ENCODE results near the gene HOXB5.

HOXB5 gene

DNA sequence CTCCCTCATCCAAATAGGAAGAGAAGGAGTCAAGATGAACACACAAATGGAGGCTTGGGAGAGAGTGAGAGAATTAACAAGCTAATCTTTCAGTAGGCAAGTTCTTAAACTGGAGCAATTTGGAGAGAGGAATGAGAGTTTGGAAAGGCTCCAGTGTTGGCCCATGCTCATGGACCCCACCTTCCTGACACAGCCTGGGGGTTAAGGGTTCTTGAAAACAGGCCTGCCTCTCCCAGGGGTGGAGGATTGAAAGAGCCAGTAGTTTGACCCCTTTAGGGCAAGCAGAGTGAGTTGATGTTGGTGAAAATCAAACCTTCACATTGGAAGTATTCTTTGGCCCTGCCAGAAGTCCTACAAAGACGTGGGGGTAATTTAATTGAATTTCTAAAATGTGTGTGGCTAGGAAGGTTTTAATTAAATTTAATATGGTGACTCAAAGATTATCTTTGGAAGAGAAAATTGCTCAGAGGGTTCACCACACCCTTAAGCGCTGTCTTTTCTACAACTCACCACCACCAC is 9.3 kb downstream of the HOXB5 start:
- H3K4me2 ChIP-seq (ENCODE audit: insufficient read depth, low read length): no peak overlapping the region
- ATAC-seq (ENCODE audit: insufficient read depth, low read depth): no peak
- no peaks in the 10 kb centered on the region for H3K79me2 ChIP-seq (ENCODE audit: insufficient read depth, low read length)
- H3K9ac ChIP-seq (ENCODE audit: low read depth, low read length): no peak overlapping the region
- H3K4me3 ChIP-seq (ENCODE audit: low read depth in 1 of 2, low read length in 2 of 2): no peak overlapping the region
- H4K20me1 ChIP-seq (ENCODE audit: insufficient read depth, low read length): peaks cover 4% of the 10 kb centered on the region; the same call in 1 of the 2 replicates
- peaks cover 33% of the 10 kb centered on the region for H3K27me3 ChIP-seq (ENCODE audit: insufficient read depth, low read length, poor library complexity)
- no peak overlapping the region for H3K27ac ChIP-seq (ENCODE audit: low read length)
- no peaks in the 10 kb centered on the region for H3K9me3 ChIP-seq (ENCODE audit: insufficient read depth, low read length, severe bottlenecking)
- H3K36me3 ChIP-seq (ENCODE audit: insufficient read depth, low read length): no peaks in the 10 kb centered on the region
- H3K4me1 ChIP-seq (ENCODE audit: insufficient read depth, low read length): peaks cover 6% of the 10 kb centered on the region; the same call in 1 of the 2 replicates
- TF ChIP-seq, protein P1, sequence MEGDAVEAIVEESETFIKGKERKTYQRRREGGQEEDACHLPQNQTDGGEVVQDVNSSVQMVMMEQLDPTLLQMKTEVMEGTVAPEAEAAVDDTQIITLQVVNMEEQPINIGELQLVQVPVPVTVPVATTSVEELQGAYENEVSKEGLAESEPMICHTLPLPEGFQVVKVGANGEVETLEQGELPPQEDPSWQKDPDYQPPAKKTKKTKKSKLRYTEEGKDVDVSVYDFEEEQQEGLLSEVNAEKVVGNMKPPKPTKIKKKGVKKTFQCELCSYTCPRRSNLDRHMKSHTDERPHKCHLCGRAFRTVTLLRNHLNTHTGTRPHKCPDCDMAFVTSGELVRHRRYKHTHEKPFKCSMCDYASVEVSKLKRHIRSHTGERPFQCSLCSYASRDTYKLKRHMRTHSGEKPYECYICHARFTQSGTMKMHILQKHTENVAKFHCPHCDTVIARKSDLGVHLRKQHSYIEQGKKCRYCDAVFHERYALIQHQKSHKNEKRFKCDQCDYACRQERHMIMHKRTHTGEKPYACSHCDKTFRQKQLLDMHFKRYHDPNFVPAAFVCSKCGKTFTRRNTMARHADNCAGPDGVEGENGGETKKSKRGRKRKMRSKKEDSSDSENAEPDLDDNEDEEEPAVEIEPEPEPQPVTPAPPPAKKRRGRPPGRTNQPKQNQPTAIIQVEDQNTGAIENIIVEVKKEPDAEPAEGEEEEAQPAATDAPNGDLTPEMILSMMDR (IDR thresholded peaks at IDR 0.05; ENCODE audit: borderline replicate concordance, extremely low read depth, low read length, poor library complexity, severe bottlenecking): no peak
- no peak for TF ChIP-seq EZH2 (IDR thresholded peaks at IDR 0.05; ENCODE audit: borderline replicate concordance, low read depth, low read length, severe bottlenecking)
- DNase-seq: no peak
- H2AFZ ChIP-seq (ENCODE audit: low read depth, low read length): no peak overlapping the region

DNA sequence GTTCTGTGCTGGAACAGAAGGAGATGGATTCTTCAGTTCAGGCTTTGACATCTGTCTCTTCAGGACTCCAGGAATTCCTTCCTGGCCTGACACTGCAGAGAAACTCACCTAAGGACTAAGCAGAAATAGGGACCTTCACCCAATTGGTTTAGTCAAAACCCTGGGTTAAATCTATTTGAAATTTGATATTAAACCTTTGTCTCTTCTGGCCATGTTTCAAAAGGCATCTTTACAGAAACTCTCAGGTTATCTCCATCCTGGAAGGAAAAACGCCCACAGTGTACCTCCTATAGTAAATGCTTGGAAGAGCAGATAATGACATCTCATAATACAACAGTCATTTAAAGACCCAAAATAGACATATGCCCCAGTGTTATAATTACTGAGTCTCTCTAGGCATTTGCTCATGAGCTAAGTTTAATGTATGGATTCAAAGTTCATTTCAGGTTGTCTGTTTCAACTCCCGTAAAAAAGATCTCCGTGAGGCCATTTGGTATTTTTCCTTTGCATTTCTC is 9.8 kb downstream of the HOXB5 start:
- no peaks in the 10 kb centered on the region for H3K79me2 ChIP-seq (ENCODE audit: insufficient read depth, low read length)
- H3K36me3 ChIP-seq (ENCODE audit: insufficient read depth, low read length): no peaks in the 10 kb centered on the region
- H3K4me2 ChIP-seq (ENCODE audit: insufficient read depth, low read length): no peak overlapping the region
- H4K20me1 ChIP-seq (ENCODE audit: insufficient read depth, low read length): peaks cover 4% of the 10 kb centered on the region; the same call in 1 of the 2 replicates
- H3K27ac ChIP-seq (ENCODE audit: low read length): no peak overlapping the region
- no peak overlapping the region for H3K9ac ChIP-seq (ENCODE audit: low read depth, low read length)
- H3K4me1 ChIP-seq (ENCODE audit: insufficient read depth, low read length): peaks cover 6% of the 10 kb centered on the region; the same call in 1 of the 2 replicates
- H2AFZ ChIP-seq (ENCODE audit: low read depth, low read length): no peak overlapping the region
- ATAC-seq (ENCODE audit: insufficient read depth, low read depth): no peak
- H3K27me3 ChIP-seq (ENCODE audit: insufficient read depth, low read length, poor library complexity): peaks cover 28% of the 10 kb centered on the region
- H3K9me3 ChIP-seq (ENCODE audit: insufficient read depth, low read length, severe bottlenecking): no peaks in the 10 kb centered on the region
- no peak overlapping the region for H3K4me3 ChIP-seq (ENCODE audit: low read depth in 1 of 2, low read length in 2 of 2)
- DNase-seq: no peak
- TF ChIP-seq, protein P1 (IDR thresholded peaks at IDR 0.05; ENCODE audit: borderline replicate concordance, extremely low read depth, low read length, poor library complexity, severe bottlenecking): no peak
- TF ChIP-seq EZH2 (IDR thresholded peaks at IDR 0.05; ENCODE audit: borderline replicate concordance, low read depth, low read length, severe bottlenecking): no peak

- H2AFZ ChIP-seq (ENCODE audit: low read depth, low read length): no peak overlapping the region
- TF ChIP-seq, protein P1 (IDR thresholded peaks at IDR 0.05; ENCODE audit: borderline replicate concordance, extremely low read depth, low read length, poor library complexity, severe bottlenecking): no peak
- TF ChIP-seq EZH2 (IDR thresholded peaks at IDR 0.05; ENCODE audit: borderline replicate concordance, low read depth, low read length, severe bottlenecking): no peak
- no peak overlapping the region for H3K4me3 ChIP-seq (ENCODE audit: low read depth in 1 of 2, low read length in 2 of 2)
- no peaks in the 10 kb centered on the region for H3K79me2 ChIP-seq (ENCODE audit: insufficient read depth, low read length)
- H3K4me2 ChIP-seq (ENCODE audit: insufficient read depth, low read length): no peak overlapping the region
- H3K9me3 ChIP-seq (ENCODE audit: insufficient read depth, low read length, severe bottlenecking): no peaks in the 10 kb centered on the region
- peaks cover 6% of the 10 kb centered on the region; the same call in 1 of the 2 replicates for H3K4me1 ChIP-seq (ENCODE audit: insufficient read depth, low read length)
- no peak overlapping the region for H3K9ac ChIP-seq (ENCODE audit: low read depth, low read length)
- no peak for ATAC-seq (ENCODE audit: insufficient read depth, low read depth)
- H3K36me3 ChIP-seq (ENCODE audit: insufficient read depth, low read length): no peaks in the 10 kb centered on the region
- DNase-seq: no peak
- H3K27ac ChIP-seq (ENCODE audit: low read length): no peak overlapping the region
- peaks cover 4% of the 10 kb centered on the region; the same call in 1 of the 2 replicates for H4K20me1 ChIP-seq (ENCODE audit: insufficient read depth, low read length)
- H3K27me3 ChIP-seq (ENCODE audit: insufficient read depth, low read length, poor library complexity): peaks cover 17% of the 10 kb centered on the region
These were observed 10.9 kb downstream of the HOXB5 start for GRCh38 chr17:48582750-48583069.

All from DND-41 (cell line).